ENCODE measurements around the gene C11orf91.
"Not testable (repeated sequence)": the region's sequence is repeated elsewhere in the genome, so short reads cannot be mapped to it uniquely, and the experiment has no call there.

C11orf91 gene

GRCh38 chr11:33721426-33721825 is 20.8 kb upstream of the C11orf91 start:
- DNase-seq, result no peak

GRCh38 chr11:33719587-33719986 is 19.0 kb upstream of the C11orf91 start:
- no peak for DNase-seq

- no peak for DNase-seq
These were observed 17.8 kb upstream of the C11orf91 start for GRCh38 chr11:33718440-33718839.

- no peak for DNase-seq
These were observed 15.6 kb upstream of the C11orf91 start for GRCh38 chr11:33716243-33716642.

- no peak for DNase-seq
These were observed 13.3 kb upstream of the C11orf91 start for GRCh38 chr11:33713856-33714398.

- no peak for DNase-seq
These were observed 12.7 kb upstream of the C11orf91 start for GRCh38 chr11:33713151-33713855.

DNA sequence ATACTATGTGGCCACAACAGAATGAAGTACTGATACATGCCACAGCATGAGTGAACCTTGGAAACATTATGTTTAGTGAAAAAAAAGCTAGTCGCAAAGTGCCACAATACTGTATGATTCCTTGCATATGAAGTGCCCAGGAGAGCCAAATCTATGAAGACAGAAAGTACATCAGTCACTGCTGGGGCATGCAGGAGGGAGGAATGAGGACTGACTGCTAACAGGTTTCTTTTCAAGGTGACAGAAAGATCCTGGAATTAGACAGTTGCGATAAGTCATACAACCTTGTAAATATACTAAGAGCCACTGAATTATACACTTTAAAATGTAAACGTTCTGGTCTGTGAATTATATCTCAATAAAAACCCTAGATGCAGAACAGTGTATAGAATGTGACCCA is 11.8 kb upstream of the C11orf91 start:
- no peak for DNase-seq

DNA sequence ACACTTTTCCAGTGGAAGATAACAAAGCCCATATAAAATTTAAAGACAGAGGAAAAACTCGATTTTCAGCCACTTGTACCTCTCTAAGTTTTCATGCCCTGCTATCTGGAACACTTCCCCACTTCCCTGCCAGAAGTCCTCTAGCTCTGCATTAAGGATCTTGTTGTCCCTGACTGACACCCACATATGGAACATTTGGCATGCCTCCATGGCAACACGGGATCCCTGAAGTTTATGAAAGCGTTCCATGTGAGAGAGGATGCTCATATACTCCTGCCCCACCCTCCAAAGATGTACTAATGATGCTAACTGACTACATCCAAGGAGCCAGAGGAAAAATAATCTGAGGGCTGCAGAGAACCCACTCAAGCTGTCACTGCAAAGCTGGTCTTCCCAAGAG is 8.8 kb upstream of the C11orf91 start:
- no peak for DNase-seq

DNA sequence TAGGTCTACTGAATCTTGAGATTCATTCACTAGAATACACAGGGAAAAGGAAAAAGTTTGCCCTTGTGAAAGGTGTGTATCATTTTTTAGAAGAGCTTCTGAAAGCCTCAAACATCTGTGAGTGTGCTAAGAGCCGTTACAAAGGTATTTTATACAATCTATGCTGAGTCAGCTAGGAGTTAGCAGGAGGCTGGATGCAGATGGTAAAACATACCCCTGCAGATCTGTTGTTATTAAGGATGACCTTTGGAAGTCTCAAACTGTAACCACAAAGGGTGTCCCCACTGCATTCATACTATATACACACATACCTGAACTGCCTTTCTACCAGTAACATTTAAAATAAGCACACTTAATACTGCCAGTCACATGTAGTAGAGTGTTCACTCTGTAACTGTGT is 8.4 kb upstream of the C11orf91 start:
- no peak for DNase-seq

GRCh38 chr11:33707831-33708230 is 7.2 kb upstream of the C11orf91 start:
- DNase-seq, result not testable (repeated sequence)

DNA sequence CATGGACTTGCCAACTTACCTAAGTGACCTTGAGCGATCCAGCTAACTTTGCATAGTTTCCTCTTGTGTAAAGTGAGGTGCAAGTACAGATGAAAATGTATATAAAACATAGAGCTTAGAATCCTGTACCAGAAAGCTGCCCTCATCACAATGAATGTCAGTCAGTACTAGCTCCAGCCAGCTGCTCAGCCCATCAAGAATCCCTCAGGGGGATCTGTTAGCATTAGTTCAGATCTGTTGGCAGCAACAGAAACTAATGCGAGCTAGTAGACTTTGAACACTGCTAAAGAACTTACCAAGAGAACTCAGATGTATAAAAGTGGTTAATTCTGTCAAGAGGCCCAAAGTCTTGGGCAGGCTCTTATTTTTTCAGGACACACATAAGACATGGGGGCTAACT is 6.3 kb upstream of the C11orf91 start:
- no peak for DNase-seq

DNA sequence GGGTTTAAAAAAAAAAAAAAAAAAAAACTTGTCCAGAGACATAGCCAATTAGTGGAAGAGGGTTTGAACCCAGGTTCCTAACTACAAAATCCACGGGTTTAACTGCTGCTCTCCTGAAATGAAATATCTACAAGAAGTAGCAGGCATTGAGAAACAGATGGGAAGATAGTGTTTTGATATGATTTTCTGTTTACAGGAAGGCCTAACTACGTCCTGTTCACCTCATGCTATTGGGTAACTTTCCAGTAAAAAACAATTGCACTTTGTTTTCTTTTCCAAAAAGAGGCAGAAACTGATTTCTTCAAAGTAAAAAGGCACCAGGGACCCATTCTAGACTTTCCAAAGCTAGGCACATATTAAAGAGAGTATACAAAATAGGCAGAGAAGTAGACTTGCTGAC is 5.9 kb upstream of the C11orf91 start:
- no peak for DNase-seq

DNA sequence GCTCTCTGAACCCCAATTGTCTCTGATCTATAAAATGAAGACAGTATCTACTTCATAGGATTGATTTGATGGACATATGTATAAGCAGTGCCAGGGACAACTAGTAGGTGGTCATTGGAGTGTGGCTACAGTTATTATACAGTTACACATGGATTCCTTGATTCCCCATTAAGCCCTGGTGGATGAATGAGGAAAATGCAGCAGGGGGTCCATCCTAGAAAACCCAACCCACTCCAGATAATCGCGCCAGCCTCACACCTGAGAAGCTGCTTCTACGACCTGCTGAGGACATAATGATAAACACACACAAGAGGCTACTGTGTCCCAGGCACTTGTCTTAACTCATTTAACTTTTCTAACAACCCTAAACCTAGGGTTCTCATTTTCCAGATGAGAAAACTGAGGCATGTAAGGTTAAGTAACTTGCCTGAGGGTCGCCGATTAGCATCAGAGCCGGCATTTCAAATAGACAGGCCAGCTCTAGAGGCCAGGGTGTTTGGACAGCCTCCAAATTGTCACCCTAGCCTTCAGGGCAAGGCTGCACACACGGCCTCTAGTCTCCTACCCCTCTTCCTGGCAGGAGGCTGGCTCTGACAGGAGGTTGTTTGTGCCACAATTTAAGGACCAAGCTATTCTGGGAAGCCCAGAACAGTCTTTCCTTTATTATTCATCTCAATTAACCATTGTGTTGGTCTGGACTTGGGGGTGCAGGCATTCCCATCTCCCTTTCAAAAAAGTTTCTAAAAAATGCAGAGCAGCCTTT is 3.8 kb upstream of the C11orf91 start:
- DNase-seq, result no peak

- DNase-seq, result no peak
These were observed 3.2 kb upstream of the C11orf91 start for GRCh38 chr11:33703788-33704187.

- DNase-seq, result no peak
These were observed 2.6 kb upstream of the C11orf91 start for GRCh38 chr11:33703234-33703633.

DNA sequence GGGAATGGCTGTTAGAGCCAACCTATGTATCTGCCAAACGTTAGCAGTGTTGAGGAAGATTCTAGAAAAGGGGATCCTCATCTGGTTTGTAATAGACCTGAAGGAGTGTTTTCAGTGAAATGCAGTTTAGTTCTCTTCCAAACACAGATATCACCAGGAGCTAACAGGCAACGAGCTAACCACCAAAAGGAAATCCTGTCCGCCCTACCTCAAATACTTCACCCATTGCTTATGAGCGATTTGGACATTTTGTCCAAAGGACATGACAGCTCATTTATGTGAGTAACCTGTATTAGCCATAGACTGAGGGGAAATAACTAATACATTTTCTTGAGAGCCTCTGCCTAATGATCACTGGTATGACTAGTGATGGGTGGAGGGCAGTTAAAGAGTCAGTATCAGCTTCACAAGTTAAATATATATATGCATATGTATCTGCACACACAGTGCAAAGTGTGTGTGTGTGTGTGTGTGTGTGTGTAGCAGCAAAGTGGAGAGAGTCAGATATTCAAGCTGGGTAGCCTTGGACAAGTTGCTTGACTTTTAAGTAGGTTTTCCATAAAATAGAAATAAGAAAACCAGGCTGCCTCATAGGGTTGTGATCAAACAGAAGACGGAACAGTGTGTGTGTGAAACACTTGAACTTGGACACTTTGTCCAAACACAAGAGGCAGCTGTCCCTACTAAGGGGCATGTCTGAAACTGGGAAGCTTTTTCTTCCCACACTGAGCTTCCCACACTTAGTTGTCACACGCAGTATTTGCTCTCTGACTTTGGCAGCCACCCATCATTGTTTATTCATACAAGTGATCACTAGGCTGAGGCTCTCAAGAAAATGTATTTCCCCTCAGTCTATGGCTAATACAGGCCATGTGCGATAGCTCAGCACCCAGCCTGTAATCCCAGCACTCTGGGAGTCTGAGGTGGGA is 940 bp upstream of the C11orf91 start:
- no peak for DNase-seq

DNA sequence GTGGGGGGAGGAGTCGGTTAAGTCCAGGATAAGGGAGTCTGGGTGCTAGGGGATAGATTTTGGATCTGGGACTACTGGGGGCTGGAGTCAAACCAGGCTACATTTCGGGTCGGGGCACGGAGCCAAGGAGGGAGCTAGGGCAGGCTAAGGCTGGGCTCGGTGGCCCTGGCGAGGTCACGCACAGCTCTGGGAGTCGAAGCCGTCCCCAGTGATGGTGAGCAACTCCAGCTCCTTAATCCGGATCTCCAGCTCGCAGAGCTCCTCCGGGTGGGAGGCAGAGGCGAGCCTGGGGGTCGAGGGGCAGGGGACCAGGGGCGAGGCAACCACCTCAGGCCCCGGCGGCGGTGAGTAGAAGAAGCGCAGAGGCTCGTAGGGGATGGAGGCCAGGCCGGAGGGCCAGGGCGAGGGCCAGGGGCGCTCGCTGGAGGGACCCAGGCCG is 544 bp downstream of the C11orf91 start:
- no peak for DNase-seq

- no peak for DNase-seq
These were observed 1.0 kb downstream of the C11orf91 start for GRCh38 chr11:33699515-33700062.

DNA sequence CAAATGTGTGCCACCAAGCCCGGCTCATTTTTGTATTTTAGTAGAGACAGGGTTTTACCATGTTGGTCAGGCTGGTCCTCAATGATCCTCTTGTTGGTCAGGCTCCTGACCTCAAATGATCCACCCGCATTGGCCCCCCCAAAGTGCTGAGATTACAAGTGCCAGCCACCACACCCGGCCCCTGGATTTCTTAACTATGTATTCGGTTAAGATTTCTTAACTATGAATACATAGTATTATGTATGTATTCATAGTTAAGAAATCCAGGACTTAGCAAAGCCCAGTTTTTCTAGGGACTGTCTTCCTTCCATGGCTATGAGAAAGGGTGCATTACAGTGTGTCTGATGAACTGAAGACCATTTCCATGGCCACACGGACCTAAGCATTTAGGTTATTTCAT is 1.7 kb downstream of the C11orf91 start:
- no peak for DNase-seq

DNA sequence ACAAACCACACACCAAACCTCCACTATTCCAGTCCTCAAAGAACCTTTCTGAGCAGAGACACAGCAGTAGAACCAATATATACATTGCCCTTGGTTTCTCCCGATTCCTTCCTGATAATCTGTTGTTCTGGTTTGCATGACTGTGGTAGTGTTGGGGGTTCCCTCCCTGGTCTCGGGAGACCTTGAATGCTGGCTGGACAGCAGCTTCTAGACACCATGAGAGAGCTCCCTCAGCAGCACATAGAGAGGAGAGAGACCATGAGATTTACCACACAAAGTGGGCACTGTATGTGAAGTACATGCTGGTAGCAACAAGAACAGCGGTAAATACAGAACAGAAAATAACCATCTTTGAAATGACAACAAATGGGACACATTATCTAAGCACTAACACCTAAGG is 2.6 kb downstream of the C11orf91 start:
- no peak for DNase-seq

DNA sequence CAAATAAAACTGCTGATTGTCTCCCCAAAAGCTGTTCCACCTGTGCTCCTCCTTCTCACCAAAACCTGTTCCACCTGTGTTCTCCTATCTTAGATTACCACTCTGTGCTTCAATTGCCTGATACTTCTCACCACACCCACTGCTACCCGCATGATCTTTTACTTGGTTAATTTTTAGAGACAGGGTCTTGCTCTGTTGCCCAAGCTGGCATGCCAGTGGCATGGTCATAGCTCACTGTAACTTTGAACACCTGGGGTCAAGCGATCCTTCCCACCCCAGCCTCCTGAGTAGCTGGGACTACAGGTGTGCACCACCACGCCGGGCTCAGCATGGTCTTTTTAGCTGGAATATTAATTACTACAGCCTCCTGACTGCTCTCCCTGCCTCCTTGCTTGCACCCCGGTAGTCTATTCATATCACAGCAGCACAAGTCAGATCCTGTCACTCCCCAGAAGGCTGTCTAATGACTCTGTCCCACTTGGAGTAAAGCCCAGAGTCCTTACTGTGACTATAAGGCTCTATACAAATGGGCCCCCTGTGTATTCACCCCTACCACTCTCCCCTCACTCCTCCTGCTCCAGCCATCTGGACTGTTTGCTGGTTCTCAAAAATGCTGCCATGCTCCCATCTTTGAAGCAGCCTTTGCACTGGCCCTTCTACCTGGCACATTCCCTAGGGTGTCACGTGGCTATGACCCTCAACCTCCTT is 3.5 kb downstream of the C11orf91 start:
- DNase-seq, result no peak

- DNase-seq, result no peak
These were observed 4.2 kb downstream of the C11orf91 start for GRCh38 chr11:33696411-33696810.

All from T-helper 9 cell (primary cell).